ENCODE results near the gene SNIP1. TPM values are rescaled to one million over a fixed set of nuclear protein-coding genes. Genes with fewer than 3 reads are reported as not detected.

SNIP1 gene, protein sequence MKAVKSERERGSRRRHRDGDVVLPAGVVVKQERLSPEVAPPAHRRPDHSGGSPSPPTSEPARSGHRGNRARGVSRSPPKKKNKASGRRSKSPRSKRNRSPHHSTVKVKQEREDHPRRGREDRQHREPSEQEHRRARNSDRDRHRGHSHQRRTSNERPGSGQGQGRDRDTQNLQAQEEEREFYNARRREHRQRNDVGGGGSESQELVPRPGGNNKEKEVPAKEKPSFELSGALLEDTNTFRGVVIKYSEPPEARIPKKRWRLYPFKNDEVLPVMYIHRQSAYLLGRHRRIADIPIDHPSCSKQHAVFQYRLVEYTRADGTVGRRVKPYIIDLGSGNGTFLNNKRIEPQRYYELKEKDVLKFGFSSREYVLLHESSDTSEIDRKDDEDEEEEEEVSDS
- total RNA-seq (2021) = 15.1 and 17.5 TPM in 2 replicates
- long read RNA-seq, full-length matches to known transcripts = 20 of 22 reads
- long read RNA-seq, partial matches to known transcripts = 0 of 22 reads
- long read RNA-seq, other reads (novel, unspliced or antisense) = 2 of 22 reads

DNA sequence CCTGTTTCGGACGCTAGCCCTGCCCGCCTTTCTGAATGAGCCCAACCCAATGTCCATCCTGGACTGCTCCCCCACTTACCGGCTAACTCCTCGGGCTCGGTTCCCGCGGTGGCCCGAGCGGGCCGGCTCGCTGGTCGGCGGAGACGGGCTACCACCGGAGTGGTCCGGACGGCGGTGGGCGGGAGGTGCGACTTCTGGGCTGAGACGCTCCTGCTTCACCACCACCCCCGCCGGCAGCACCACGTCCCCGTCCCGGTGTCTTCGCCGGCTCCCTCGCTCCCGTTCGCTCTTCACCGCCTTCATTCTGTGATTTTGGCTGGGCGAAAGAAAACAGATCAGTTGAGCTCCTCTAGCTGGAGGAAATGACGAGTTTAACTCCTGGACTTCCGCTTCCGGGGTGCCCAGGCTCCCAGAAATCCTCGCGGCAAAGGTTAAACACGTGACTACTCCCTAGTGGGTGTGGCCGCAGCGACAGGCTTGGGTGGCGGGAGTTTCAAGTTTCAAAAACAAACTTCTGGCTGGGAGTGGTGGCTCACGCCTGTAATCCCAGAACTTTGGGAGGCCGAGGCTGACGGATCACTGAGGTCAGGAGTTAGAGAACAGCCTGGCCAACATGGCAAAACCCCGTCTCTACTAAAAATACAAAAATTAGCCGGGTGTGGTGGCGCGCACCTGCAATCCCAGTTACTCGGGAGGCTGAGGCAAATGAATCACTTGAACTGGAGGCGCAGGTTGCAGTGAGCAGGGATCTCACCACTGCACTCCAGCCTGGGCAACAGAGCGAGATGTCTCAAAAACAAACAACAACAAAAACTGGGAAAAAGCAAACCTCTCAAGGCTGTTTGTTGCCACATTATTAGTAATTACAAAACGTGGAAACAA is at the start of gene SNIP1:
Gene SNIP1, minus strand, starts transcription at position 367 of the 882 bp plus-strand sequence. Its CDS starts 64 bp downstream, at position 303.
- H2AFZ ChIP-seq (ENCODE audit: low read length) = no peak within 1 kb of the TSS
- H2BK12ac ChIP-seq (ENCODE audit: insufficient read length, low read depth, low read length) = no peak within 1 kb of the TSS
- no peaks in the 10 kb centered on the region for H3K27me3 ChIP-seq (ENCODE audit: insufficient read depth, low read length)
- no peak within 1 kb of the TSS for H3K27ac ChIP-seq (ENCODE audit: insufficient read length, low read depth, low read length)
- H2AK5ac ChIP-seq (ENCODE audit: insufficient read length, low read length) = no peak within 1 kb of the TSS
- no peak within 1 kb of the TSS for H4K91ac ChIP-seq (ENCODE audit: insufficient read length, low read depth, low read length)
- H3K18ac ChIP-seq (ENCODE audit: insufficient read length, low read depth, low read length) = peak within 1 kb of the TSS; percentile 96
- peak within 1 kb of the TSS; percentile 95 for H3K14ac ChIP-seq (ENCODE audit: insufficient read depth, low read length)
- H4K20me1 ChIP-seq (ENCODE audit: control insufficient read depth, insufficient read depth, insufficient read length) = no peaks in the 10 kb centered on the region
- peak within 1 kb of the TSS; percentile 95 to 99 for H3K4me3 Mint-ChIP-seq
- peak; percentile 94 for DNase-seq
- no peaks in the 10 kb centered on the region for H3K79me1 ChIP-seq (ENCODE audit: insufficient read depth, low read depth, low read length, poor library complexity, severe bottlenecking)
- peaks cover 5 to 6% of the 10 kb centered on the region in 2 experiments; a peak in 3 of 5 replicates for H3K9me3 Mint-ChIP-seq
- peaks cover 4% of the 10 kb centered on the region for H3K27me3 Mint-ChIP-seq (ENCODE audit: low read depth)
- peak within 1 kb of the TSS; percentile 26 for H3K56ac ChIP-seq (ENCODE audit: insufficient read length, low read depth, low read length)
- no peaks in the 10 kb centered on the region for H3K4me1 ChIP-seq (ENCODE audit: insufficient read depth, low read length)
- peak within 1 kb of the TSS; percentile 97 for H3K9ac ChIP-seq (ENCODE audit: extremely low read depth, insufficient read length, low read length)
- no peak within 1 kb of the TSS for H3K23ac ChIP-seq (ENCODE audit: insufficient read length, low read depth, low read length)
- H3K36me3 Mint-ChIP-seq (ENCODE audit: insufficient read depth in 1 of 3, low read depth in 3 of 3) = peaks cover 5 to 34% (median 30%) of the 10 kb centered on the region in 3 experiments; a peak in 5 of 7 replicates
- peaks cover 27 to 30% of the 10 kb centered on the region in 2 experiments for H3K4me1 Mint-ChIP-seq
- no peak within 1 kb of the TSS for H3T11ph ChIP-seq (ENCODE audit: low read length)
- H3K23me2 ChIP-seq (ENCODE audit: insufficient read length, low read depth, low read length, poor library complexity, severe bottlenecking) = peaks cover 12% of the 10 kb centered on the region
- WGBS (ENCODE audit: extremely low coverage, insufficient read length, low lambda C conversion rate) = no CpG with 5 or more reads among the region's 54 CpGs
- peak within 1 kb of the TSS; percentile 92 for H3K4me2 ChIP-seq (ENCODE audit: insufficient read depth, insufficient read length, low read length)
- peak within 1 kb of the TSS; percentile 87 for H4K5ac ChIP-seq (ENCODE audit: insufficient read length, low read depth, low read length)
- peak within 1 kb of the TSS; percentile 97 to 98 (median 97) for H3K27ac Mint-ChIP-seq
- no peaks in the 10 kb centered on the region for H3K9me3 ChIP-seq (ENCODE audit: control insufficient read depth, low read depth, low read length)
- H3K4ac ChIP-seq (ENCODE audit: low read depth, low read length) = no peak within 1 kb of the TSS
- H2BK20ac ChIP-seq (ENCODE audit: low read depth, low read length, poor library complexity, severe bottlenecking) = no peak within 1 kb of the TSS
- no peak within 1 kb of the TSS for H2BK120ac ChIP-seq (ENCODE audit: low read depth, low read length, poor library complexity, severe bottlenecking)
- H2BK15ac ChIP-seq (ENCODE audit: low read depth, low read length) = no peak within 1 kb of the TSS
- H3K79me2 ChIP-seq (ENCODE audit: insufficient read depth, low read length) = no peaks in the 10 kb centered on the region; the same call in 1 of the 2 replicates
- TF ChIP-seq CTCF (conservative IDR thresholded peaks at IDR 0.05) = no peak
- H2BK5ac ChIP-seq (ENCODE audit: insufficient read length, low read length) = peak within 1 kb of the TSS; percentile 48
- H4K8ac ChIP-seq (replicated peaks; ENCODE audit: insufficient read length, low read depth, low read length) = peak within 1 kb of the TSS; percentile 36

Measured in H9 (cell line).